HG02798 (cell line): ENCODE results near the gene SIGLEC9.
A peak's percentile ranks its signal among the peaks of the same experiment; 100 is the strongest.

Experiments
- ATAC-seq: cut with Tn5 transposase; IDR thresholded peaks from one replicate; pipeline ENCODE4 v1.9.1; 2021; ENCODE audit warnings: mild to moderate bottlenecking; ENCODE audit not compliant: unreplicated experiment, poor library complexity

The SIGLEC9 gene

GRCh38 chr19:51096473-51097165 lies 28.1 kb upstream of the SIGLEC9 start:
- no peak for ATAC-seq

GRCh38 chr19:51097166-51097738 lies 27.5 kb upstream of the SIGLEC9 start:
- no peak for ATAC-seq

GRCh38 chr19:51097796-51098195 lies 26.9 kb upstream of the SIGLEC9 start:
- ATAC-seq, result no peak

GRCh38 chr19:51098365-51099046 lies 26.2 kb upstream of the SIGLEC9 start:
- ATAC-seq, result no peak

GRCh38 chr19:51099047-51099382 lies 25.7 kb upstream of the SIGLEC9 start:
- ATAC-seq, result no peak

- ATAC-seq, result no peak
Measured at GRCh38 chr19:51100601-51101000, 24.1 kb upstream of the SIGLEC9 start.

- ATAC-seq, result no peak
Measured at GRCh38 chr19:51101171-51101865, 23.4 kb upstream of the SIGLEC9 start.

- no peak for ATAC-seq
Measured at GRCh38 chr19:51102991-51103390, 21.7 kb upstream of the SIGLEC9 start.

- ATAC-seq, result no peak
Measured at GRCh38 chr19:51103926-51104341, 20.8 kb upstream of the SIGLEC9 start.

GRCh38 chr19:51107406-51108065 lies 17.2 kb upstream of the SIGLEC9 start:
- no peak for ATAC-seq

- ATAC-seq, result peak; percentile 96
Measured at GRCh38 chr19:51108066-51108804, 16.5 kb upstream of the SIGLEC9 start, which contains the start of gene CTU1. CTU1 (minus strand) TSS chr19:51108409; CDS start chr19:51104569, 3,840 bp downstream.

- ATAC-seq, result peak; percentile 37
Measured at GRCh38 chr19:51108805-51109146, 15.9 kb upstream of the SIGLEC9 start.

- no peak for ATAC-seq
Measured at GRCh38 chr19:51110666-51110971, 14.1 kb upstream of the SIGLEC9 start.

GRCh38 chr19:51111606-51112005 lies 13.1 kb upstream of the SIGLEC9 start:
- no peak for ATAC-seq

- ATAC-seq, result no peak
Measured at GRCh38 chr19:51114087-51114729, 10.5 kb upstream of the SIGLEC9 start.

GRCh38 chr19:51116736-51117286 lies 7.9 kb upstream of the SIGLEC9 start:
- ATAC-seq, result no peak

GRCh38 chr19:51119101-51119500 lies 5.6 kb upstream of the SIGLEC9 start:
- no peak for ATAC-seq

- no peak for ATAC-seq
Measured at GRCh38 chr19:51119611-51120010, 5.1 kb upstream of the SIGLEC9 start.

GRCh38 chr19:51120160-51120559 lies 4.5 kb upstream of the SIGLEC9 start:
- no peak for ATAC-seq
